ENCODE measurements around the gene TRIM27.
"Not testable (repeated sequence)": the region's sequence is repeated elsewhere in the genome, so short reads cannot be mapped to it uniquely, and the experiment has no call there.

The TRIM27 gene

GRCh38 chr6:28943223-28943556, 19.4 kb upstream of the TRIM27 start:
- no peak for DNase-seq (ENCODE audit: low spot score)

- no peak for DNase-seq (ENCODE audit: low spot score)
These were observed 18.1 kb upstream of the TRIM27 start for GRCh38 chr6:28941684-28942448.

- peak; percentile 80 for DNase-seq (ENCODE audit: low spot score)
These were observed 17.3 kb upstream of the TRIM27 start for GRCh38 chr6:28940858-28941683.

GRCh38 chr6:28940294-28940857, 16.6 kb upstream of the TRIM27 start:
- peak; percentile 23 for DNase-seq (ENCODE audit: low spot score)

- no peak for DNase-seq (ENCODE audit: low spot score)
These were observed 9.3 kb upstream of the TRIM27 start for GRCh38 chr6:28933069-28933468.

GRCh38 chr6:28929887-28930620, 6.3 kb upstream of the TRIM27 start:
- no peak for DNase-seq (ENCODE audit: low spot score)

- not testable (repeated sequence) for DNase-seq (ENCODE audit: low spot score)
These were observed 5.6 kb upstream of the TRIM27 start for GRCh38 chr6:28929339-28929738.

GRCh38 chr6:28927846-28928245, 4.1 kb upstream of the TRIM27 start:
- DNase-seq (ENCODE audit: low spot score) = no peak

- DNase-seq (ENCODE audit: low spot score) = peak; percentile 23
These were observed 916 bp downstream of the TRIM27 start for GRCh38 chr6:28922821-28923317.

- peak; percentile 46 for DNase-seq (ENCODE audit: low spot score)
These were observed 1.6 kb downstream of the TRIM27 start for GRCh38 chr6:28922004-28922820.

GRCh38 chr6:28920281-28920680, 3.5 kb downstream of the TRIM27 start:
- no peak for DNase-seq (ENCODE audit: low spot score)

GRCh38 chr6:28914941-28915340, 8.8 kb downstream of the TRIM27 start:
- no peak for DNase-seq (ENCODE audit: low spot score)

GRCh38 chr6:28910901-28911690, 12.7 kb downstream of the TRIM27 start:
- no peak for DNase-seq (ENCODE audit: low spot score)

- DNase-seq (ENCODE audit: low spot score) = no peak
These were observed 16.4 kb downstream of the TRIM27 start for GRCh38 chr6:28907394-28907793.

GRCh38 chr6:28906669-28907068, 17.1 kb downstream of the TRIM27 start:
- no peak for DNase-seq (ENCODE audit: low spot score)

- DNase-seq (ENCODE audit: low spot score) = no peak
These were observed 20.1 kb downstream of the TRIM27 start for GRCh38 chr6:28903686-28904085.

GRCh38 chr6:28901831-28902230, 22.0 kb downstream of the TRIM27 start:
- no peak for DNase-seq (ENCODE audit: low spot score)

GRCh38 chr6:28900577-28901256, 23.1 kb downstream of the TRIM27 start:
- DNase-seq (ENCODE audit: low spot score) = no peak

GRCh38 chr6:28898710-28898965, 25.1 kb downstream of the TRIM27 start:
- no peak for DNase-seq (ENCODE audit: low spot score)

- no peak for DNase-seq (ENCODE audit: low spot score)
These were observed 26.4 kb downstream of the TRIM27 start for GRCh38 chr6:28897369-28897745.

All from CD4-positive, alpha-beta T cell treated with Interleukin-6 at 100 ng/mL for 8 hours (primary cell).